CD4-positive, alpha-beta T cell treated with Interleukin-4 for 1 hour (primary cell): ENCODE results near the gene USP28.
"Not testable (repeated sequence)": the region's sequence is repeated elsewhere in the genome, so short reads cannot be mapped to it uniquely, and the experiment has no call there.

Experiments
- DNase-seq, 2 donors: peaks; one replicate each; pipeline ENCODE4 v3.0.0-alpha.2; 2020 to 2022

The USP28 gene, protein sequence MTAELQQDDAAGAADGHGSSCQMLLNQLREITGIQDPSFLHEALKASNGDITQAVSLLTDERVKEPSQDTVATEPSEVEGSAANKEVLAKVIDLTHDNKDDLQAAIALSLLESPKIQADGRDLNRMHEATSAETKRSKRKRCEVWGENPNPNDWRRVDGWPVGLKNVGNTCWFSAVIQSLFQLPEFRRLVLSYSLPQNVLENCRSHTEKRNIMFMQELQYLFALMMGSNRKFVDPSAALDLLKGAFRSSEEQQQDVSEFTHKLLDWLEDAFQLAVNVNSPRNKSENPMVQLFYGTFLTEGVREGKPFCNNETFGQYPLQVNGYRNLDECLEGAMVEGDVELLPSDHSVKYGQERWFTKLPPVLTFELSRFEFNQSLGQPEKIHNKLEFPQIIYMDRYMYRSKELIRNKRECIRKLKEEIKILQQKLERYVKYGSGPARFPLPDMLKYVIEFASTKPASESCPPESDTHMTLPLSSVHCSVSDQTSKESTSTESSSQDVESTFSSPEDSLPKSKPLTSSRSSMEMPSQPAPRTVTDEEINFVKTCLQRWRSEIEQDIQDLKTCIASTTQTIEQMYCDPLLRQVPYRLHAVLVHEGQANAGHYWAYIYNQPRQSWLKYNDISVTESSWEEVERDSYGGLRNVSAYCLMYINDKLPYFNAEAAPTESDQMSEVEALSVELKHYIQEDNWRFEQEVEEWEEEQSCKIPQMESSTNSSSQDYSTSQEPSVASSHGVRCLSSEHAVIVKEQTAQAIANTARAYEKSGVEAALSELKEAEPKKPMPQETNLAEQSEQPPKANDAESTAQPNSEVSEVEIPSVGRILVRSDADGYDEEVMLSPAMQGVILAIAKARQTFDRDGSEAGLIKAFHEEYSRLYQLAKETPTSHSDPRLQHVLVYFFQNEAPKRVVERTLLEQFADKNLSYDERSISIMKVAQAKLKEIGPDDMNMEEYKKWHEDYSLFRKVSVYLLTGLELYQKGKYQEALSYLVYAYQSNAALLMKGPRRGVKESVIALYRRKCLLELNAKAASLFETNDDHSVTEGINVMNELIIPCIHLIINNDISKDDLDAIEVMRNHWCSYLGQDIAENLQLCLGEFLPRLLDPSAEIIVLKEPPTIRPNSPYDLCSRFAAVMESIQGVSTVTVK

DNA sequence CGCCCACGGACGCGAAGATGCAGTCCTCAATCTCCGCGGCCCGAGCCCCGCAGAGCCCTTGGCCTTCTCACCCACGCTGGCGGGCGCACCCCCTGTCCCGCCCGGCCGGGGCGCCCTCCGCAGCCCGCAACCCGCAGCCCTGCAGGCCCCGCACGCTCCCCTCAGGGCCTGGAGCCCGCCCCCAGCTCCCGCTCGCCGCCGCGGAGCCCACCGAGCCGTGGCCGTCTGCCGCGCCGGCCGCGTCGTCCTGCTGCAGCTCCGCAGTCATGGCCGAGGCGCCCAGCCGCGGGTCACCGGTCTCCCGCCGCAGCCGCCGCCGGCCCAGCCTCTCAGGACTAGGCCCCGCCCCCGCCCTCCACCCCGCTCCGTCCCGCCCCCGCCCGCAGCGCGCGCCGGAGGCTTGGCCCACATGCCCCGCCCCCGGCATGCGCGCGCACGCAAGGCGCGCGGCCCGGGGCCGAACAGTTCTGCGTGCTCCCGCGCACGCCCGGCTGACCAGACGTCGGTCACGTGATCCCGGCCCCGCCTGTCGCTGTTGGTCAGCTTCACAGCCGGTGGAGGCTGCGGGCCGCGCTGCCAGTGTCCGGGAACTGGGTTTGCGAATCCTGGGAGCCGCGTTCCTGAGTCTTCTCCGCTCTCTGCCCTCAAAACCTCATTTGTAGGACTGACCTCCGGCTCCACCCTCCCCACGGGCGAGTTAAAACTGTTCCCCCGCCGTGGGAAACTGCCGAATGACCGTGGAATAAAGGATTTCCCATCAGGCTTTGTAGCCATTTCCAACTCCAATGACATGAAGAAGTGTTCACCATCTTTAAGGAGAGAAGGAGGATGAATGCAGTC is at the start of gene USP28:
Gene USP28, minus strand, starts transcription at position 339 of the 840 bp plus-strand sequence. Its CDS starts 71 bp downstream, at position 268.
- peak; percentile 81 to 86 for DNase-seq

DNA sequence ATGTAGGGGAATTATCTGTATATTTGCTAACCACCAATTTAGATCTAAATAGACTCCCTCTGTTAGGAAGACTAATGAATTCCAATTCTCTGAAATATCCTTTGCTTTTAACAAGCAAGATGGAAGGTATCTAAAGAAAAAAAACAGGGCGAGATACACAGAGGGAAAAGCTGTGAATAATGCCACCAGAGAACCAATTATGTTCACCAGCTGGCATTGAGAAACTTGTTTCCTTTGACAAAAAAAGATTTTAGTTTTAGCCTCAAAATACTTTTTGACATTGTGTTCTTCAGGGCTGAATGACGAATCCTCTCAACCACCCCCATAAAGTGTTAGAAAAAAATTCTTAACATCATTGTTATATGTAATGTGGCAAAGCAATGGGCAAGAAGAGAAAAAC is 48.2 kb upstream of the USP28 start:
- no peak for DNase-seq

DNA sequence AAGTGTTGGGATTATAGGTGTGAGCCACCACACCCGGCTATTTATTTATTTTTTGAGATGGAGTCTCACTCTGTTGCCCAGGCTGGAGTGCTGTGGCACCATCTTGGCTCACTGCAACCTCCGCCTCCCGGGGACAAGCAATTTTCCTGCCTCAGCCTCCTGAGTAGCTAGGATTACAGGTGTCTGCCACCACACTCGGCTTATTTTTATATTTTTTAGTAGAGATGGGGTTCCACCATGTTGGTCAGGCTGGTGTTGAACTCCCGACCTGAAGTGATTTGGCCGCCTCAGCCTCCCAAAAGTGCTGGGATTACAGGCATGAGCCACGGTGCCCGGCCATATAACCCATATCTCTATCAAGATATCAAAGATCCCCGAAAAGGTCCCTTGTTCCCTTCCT is 36.1 kb upstream of the USP28 start:
- DNase-seq, result not testable (repeated sequence)

DNA sequence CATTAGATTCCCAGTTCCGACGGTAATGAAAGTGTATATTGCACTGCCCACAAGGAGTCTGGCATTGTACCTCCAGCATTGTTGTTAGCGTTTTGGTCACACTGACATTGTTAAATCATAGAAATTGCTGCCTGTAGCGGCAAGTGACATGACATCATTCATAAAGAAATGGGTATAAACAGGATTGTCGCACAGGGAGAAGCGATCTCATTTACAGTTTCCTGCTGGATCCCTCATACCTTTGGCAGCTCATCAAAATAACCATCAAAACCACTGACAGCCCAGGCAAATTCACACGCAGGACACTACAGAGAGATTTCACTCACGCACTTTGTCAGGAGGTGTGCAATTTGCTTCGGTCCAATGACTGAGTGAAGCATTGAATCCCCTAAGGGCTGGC is 32.7 kb upstream of the USP28 start:
- DNase-seq, result no peak

DNA sequence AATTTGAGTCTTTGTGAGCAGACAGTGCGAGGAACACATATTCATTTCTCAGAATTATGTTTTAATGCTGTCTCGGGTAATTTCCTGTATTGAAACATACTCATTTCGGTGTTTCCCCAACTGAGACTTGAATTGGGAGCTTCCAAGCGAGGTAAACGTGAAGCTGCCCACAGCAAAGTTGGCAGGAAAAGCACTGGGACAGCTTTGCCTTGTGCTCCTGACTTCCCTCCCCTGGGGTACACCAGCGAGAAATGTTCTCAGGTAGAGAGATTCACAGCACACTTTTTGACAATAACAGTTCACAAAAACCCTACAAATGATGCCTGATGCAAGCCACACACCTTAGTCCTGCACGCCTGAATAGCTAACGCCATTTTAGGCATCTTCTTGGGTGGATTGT is 32.3 kb upstream of the USP28 start:
- DNase-seq, result no peak

DNA sequence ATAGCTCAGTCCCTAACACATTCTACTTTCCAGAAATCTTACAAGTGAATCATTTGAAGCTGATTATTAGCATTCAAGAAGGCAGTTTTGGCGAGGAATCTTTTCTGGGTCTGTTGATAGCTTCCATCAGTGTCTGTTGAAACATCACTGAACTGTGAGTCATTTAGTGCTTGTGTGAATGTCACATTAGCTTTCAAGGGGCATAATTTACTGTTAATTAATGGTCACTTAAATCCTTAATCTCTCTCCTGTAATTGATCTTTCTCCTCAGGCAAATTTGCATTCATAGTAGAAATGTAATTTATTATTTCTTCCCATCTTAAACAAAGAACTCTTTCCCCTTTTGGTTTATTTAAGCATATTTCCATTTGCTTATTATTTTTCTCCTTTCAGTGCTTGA is 31.8 kb upstream of the USP28 start:
- no peak for DNase-seq

DNA sequence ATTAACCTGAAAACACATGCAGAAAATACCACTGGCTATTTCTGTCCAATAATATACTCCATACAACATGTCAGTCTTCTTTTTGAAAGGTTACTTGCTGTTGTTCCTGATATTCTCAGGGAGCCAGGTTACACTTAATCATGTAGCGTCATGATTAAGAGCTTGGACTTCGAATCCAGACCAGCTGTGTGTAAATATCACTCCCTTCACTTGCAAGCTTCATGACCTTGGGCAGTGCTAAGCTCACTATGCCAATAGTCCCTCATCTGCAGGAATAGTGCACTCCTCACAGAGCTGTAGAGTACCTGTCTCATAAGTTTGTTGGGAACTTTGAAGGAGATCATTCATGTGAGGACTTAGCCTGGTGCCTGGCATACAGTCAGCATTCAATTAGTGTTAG is 31.1 kb upstream of the USP28 start:
- DNase-seq, result no peak

DNA sequence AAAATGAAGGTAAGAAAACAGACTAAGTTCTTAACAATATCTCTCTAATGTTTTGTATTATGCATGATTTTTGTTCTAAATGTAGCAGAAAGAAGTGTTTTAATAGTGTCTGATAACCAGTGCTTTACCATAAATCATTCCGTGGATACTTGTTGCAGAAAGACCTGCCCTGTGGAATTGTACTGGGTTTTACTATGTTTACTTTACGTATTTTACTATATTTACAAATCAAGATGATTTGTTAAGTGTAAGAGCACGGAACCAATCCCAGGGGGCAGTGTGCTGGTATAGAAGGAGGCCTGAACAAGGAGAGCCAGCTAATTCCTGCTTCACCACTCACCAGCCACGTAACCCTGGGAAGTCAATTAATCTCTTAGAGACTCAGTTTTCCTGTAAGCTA is 30.7 kb upstream of the USP28 start:
- no peak for DNase-seq

DNA sequence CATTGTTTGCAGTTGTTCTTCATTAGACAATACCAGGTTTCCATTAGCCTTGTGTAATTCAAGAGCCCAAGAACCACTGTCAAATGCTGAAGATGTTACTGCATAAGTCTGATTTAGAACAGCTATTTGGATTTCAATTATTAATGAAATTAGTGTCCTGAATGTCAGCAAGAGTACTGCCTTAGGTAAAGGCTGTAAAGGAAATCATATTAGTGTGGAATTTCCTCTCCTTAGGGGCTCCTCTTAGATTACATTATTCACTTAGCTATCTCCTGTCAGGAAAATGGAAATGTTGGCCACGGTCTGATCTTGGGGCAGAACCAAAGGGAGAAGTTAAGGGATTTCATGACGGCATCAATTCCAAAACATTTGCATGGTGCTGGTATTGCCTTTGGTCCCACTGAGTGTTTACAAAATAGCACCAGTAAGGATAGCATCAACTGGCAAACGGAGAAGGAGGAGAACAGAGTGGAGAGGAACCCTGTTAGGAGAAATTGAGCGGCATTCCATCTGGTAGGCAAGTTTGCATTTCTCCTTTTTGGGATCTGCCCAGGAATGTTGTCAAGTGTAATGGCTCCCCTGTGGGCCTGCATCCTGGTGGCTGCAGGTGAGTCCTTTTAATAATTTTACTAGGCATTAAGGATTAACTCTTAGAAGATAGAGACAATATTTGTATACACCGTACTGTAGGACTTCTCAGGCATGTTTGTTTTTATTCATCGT is 29.2 kb upstream of the USP28 start, which contains the start of gene HTR3B:
Gene HTR3B, plus strand, starts transcription at position 418 of the 723 bp plus-strand sequence. Its CDS starts 138 bp downstream, at position 556.
- DNase-seq, result no peak

DNA sequence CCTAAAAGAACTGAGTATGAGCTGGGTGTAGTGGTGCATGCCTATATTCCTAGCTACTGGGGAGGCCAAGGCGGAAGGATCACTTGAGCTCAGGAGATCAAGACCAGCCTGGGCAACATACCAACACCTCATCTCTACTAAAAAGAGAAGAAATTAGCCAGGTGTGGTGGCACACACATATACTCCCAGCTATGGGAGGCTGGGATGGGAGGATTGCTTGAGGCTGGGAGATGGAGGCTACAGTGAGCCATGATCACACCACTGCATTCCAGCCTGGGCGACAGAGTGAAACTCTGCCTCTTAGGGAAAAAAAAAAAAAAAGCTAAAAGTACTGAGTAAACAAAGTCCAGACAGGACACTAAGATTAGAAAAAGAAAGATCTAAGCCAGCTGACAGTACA is 25.8 kb upstream of the USP28 start:
- DNase-seq, result no peak

DNA sequence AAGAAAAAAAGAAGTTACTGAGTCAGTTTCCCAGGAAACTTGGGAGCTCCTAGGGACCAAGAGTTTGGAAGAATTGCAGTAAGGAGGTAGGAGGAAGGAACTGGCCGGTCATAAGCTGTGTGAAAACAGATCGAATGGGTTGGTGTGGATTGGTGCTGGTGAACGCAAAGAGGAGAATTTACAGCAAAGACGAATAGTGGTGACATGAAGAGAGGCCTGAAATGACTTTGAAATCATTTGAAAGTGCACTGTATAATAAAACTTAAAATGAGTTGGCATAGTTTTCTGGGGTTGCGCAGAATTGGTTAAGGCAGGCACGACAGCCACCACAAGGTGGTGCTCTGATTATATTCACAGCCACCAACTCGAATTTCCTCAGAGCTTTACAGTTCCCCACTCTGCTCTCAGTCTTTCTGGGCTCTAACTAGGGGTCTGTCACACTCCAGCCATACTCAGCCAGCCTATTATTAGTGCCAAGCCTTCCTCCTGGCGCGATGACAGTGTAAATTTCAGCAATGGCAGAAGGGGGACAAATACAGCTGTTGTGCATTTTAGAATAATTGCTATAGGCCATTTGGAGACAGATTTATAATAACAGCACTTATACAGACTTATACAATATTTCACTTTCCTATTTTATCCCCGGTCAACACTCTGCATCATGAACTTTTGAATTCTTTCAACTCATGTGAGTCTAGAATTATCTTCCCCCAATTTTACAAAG is 20.9 kb upstream of the USP28 start:
- DNase-seq, result peak; percentile 24 to 37

DNA sequence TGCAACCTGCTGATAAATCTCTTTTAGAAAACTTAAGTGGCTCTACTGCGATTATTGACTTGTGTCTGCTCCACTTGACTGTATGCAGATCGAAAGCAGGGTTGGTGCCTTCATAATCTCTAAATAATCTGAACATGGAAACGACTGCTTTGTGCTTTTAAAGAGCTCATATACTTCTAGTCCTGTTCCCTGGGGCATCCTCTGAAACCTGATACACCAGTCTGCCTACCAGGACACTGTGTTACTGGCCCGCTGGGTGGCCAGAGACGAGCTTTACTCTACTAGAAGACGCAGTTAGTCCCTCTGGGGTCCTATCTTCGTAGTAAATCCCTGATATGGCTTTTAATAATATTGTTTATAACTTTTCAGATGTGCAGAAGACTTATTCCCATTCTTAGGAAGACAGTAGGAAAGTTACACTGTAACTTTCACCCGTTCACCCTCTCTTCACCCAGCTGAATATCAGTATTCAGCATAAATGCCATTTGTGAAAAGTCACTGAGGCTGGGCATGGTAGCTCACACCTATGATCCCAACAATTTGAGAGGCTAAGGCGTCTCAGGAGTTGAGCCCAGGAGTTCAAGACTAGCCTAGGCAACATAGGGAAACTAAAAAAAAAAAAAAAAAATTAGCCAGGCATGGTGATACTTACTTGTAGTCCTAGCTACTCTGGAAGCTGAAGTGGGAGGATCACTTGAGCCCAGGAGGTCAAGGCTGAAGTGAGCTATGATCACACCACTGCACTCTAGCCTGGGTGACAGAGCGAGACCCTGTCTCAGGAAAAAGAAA is 20.2 kb upstream of the USP28 start:
- no peak for DNase-seq

DNA sequence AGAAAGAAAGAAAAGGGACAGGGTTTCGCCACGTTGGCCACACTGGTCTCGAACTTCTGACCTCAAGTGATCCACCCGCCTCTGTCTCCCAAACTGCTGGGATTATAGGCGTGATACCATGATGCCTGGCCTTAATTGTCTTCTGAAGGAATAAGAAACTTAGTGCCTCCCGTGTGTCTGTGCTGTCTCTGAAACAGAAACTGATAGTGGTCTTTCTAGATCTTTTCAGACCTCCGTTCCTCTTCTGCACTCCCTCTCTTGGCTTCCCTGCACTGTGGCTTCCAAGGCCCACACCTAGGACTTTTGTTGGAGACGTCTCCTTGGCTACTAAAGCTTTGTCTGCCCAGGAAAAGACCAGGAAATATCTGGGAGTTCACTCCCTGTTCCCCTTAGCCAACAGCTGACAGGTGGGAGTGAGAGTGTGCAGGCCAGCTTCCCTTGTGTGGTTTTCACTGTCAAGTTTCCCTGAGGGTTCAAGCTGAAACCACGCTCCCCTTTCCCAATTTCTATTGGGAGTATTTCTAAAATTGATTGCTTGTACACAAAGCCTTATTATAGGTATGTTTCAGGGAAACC is 19.1 kb upstream of the USP28 start:
- DNase-seq, result no peak

DNA sequence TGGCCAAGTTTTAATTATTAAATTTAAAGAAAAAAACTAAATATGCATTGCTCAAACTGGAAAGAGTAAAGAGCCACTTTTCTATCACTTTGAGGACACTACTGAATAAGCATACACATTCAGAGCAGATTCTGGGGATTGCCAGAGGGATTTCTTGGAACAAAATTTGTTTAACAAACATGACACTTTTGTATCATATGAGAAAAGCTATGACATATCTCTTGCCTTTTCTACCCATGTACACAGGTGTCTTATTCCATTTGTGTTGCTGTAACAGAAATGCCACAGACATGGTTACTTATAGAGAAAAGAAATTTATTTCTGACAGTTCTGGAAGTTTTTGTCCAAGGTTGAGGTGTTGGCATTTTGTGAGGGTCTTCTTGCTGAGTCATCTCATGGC is 13.5 kb upstream of the USP28 start:
- no peak for DNase-seq

DNA sequence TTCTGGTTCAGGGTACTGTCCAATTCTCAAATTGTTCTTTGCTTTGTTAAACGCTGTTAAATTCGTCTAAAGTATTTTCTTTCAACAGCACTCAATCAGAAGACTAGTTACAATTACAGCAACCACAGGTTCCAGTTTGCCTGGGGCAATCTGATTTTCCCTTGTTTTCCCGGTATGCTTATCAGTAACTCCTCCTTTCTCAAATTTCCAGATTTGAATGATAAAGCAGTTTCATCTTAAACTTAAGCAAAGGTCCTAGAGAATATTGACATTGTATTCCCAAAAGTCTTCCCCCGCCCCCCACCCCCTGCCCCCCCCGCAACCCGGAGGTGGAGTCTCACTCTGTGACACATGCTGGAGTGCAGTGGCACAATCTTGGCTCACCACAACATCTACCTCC is 10.5 kb upstream of the USP28 start:
- no peak for DNase-seq

DNA sequence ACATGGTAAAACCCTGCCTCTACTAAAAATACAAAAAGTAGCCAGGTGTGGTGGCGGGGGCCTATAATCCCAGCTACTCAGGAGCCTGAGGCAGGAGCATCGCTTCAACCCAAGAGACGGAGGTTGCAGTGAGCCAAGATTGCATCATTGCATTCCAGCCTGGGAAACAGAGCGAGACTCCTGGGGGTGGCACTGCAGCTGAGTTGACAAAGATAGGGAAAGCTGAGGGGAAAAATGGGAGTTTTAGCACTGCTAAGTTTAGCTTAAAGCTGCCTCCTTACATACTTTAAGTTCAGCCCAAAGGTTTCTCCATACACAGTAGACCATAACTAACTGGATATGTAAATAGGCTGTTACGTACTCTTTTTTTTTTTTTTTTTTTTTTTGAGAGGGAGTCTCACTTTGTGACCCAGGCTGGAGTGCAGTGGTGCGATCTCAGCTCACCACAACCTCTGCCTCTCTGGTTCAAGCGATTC is 9.0 kb upstream of the USP28 start:
- DNase-seq, result no peak

DNA sequence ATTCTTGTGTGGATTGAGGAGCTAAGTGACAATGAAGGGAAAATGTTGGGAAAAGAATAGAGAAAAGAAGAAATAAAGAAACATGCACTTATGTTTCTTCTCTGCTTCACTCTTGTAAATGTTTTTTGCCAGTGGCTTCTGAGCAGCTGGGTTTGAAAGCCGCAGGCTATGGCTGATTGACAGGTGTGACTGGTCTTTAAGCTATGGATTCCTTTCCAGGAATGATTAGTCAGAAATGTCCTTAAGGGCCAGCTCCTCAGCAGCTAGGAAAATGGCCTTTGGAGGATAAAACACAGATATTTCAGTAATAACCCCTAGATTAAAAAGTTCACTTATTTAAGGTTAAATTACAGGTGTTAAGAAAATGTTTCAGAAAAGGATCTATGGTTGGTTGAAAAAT is 6.5 kb upstream of the USP28 start:
- no peak for DNase-seq

DNA sequence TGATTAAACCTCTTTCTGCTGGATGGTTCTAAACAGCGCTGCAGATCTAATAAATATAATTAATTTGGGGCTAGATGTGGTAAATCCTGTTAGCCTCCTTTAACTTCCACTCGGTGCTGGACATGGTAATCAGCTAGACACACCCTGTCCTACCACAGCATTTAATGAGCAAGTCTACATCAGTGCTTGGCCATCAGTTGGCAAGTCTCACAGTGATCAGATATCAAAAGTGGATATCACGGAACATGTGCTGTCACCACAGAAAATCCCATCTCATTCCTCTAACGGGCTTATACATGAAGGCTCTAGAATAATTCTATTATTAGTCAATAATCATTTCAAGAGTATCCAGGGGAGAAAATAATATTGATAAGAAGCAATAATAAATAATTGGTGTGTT is 5.6 kb upstream of the USP28 start:
- no peak for DNase-seq

DNA sequence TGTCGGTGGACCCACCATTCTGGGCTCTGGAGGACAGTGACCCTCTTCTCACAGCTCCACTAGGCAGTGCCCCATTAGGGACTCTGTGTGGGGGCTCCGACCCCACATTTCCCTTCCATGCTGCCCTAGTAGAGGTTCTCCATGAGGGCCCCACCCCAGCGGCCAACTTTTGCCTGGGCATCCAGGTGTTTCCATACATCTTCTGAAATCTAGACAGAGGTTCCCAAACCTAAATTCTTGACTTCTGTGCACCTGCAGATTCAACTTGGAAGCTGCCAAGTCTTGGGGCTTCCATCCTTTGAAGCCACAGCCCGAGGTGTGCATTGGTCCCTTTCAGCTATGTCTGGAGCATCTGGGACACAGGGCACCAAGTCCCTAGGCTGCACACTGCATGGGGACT is 4.1 kb upstream of the USP28 start:
- DNase-seq, result not testable (repeated sequence)

DNA sequence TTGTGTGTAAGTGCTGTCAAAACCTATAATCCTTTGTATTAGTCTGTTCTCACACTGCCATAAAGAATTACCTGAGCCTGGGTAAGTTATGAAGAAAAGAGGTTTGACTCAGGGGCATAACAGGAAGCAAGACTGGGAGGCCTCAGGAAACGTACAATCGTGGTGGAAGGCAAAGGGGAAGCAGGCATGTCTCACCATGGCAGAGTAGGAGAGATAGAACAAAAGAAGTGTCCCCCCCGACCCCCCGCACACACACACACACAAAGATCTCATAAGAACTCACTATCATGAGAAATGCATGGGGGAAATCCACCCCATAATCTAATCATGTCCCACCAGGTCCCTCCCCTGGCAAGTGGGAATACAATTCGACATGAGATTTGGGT is 2.3 kb upstream of the USP28 start:
- no peak for DNase-seq
